GM19395 (cell line): ENCODE data around the gene CCL23.

Source experiments
- ATAC-seq: cut with Tn5 transposase; IDR thresholded peaks from one replicate; pipeline ENCODE4 v1.9.1; 2021; ENCODE audit warnings: mild to moderate bottlenecking, moderate library complexity; ENCODE audit not compliant: unreplicated experiment

CCL23 gene

GRCh38 chr17:35972066-35972465, 45.7 kb downstream of the CCL23 start:
- no peak for ATAC-seq

GRCh38 chr17:35969558-35970380, 48.0 kb downstream of the CCL23 start:
- no peak for ATAC-seq

GRCh38 chr17:35968520-35969054, 49.2 kb downstream of the CCL23 start:
- ATAC-seq, result no peak

- ATAC-seq, result no peak
These were observed 52.5 kb downstream of the CCL23 start for GRCh38 chr17:35965272-35965671.

- no peak for ATAC-seq
These were observed 54.1 kb downstream of the CCL23 start for GRCh38 chr17:35963663-35964062.
